Mucosa of descending colon (tissue), 3 donors: Measurements from ENCODE around the gene NCKAP1. TPM values are rescaled to one million over a fixed set of nuclear protein-coding genes. Genes with fewer than 3 reads are reported as not detected.
"Not testable (repeated sequence)": the region's sequence is repeated elsewhere in the genome, so short reads cannot be mapped to it uniquely, and the experiment has no call there.

ENCODE experiments used
- ATAC-seq: fragments of 200-7000 bp; cut with Tn5 transposase; one replicate; pipeline ENCODE4 v1.9.1; 2020; ENCODE audit warnings: mild to moderate bottlenecking, moderate library complexity
- DNase-seq, 3 donors: peaks; one replicate each; pipeline ENCODE4 v3.0.0-alpha.2; 2020
- H3K36me3 ChIP-seq: fragments of 200-600 bp; one replicate; pipeline ENCODE4 v1.8.0; 2021; ENCODE audit warnings: low read depth, mild to moderate bottlenecking
- H3K4me1 ChIP-seq: fragments of 200-600 bp; one replicate; pipeline ENCODE4 v1.8.0; 2021; ENCODE audit warnings: low read depth, mild to moderate bottlenecking
- H3K4me3 ChIP-seq: fragments of 200-600 bp; one replicate; pipeline ENCODE4 v1.8.0; 2021; ENCODE audit warnings: mild to moderate bottlenecking
- H3K9me3 ChIP-seq: fragments of 200-600 bp; one replicate; pipeline ENCODE4 v1.8.0; 2021; ENCODE audit warnings: mild to moderate bottlenecking
- intact Hi-C, 2 donors: fragments of 100-400 bp; cut with DNase I in 1 of 2; cut with micrococcal nuclease in 1 of 2; formaldehyde crosslinking; loops; one replicate each; pipeline versions ENCODE4 v1.11.0 to v1.11.1; 2022; cut with DNase I, micrococcal nuclease
- total RNA-seq, 3 donors: library from RNA; stranded (reverse); fragmentation: NEBNext Ultra II Directional in 2 of 3; extraction: Animal tissue kit (Norgen Biotek cat#: 25700) in 2 of 3; gene quantifications; one replicate each; pipeline versions ENCODE4 v1.2.1 to v1.2.4, GENCODE V29; 2021 to 2023
- TF ChIP-seq, protein P1 (sequence below): fragments of 200-600 bp; IDR thresholded peaks from one replicate; pipeline ENCODE4 v1.8.0; 2022; ENCODE audit warnings: antibody characterized with exemption, mild to moderate bottlenecking
- donor health status: DM: no; HTN: no; CAD: no; lungs with moderate emphysema.
- donor health status: DM: no; HTN: no; CAD: no.
- donor health status: DM: no; HTN: yes; CAD: no.

Gene NCKAP1
- total RNA-seq, 3 donors from 2014 or later, result 81.5 to 194 (median 87.2) TPM

GRCh38 chr2:182972548-182972942 lies 65.7 kb downstream of the NCKAP1 start:
- Histone ChIP-seq H3K36me3 (peaks cover 4% of the 10 kb centered on the region), H3K4me1 (peaks cover 5% of the 10 kb centered on the region), H3K4me3 (no peak overlapping the region), H3K9me3 (peaks cover 3% of the 10 kb centered on the region)
- ATAC-seq (no peak), DNase-seq (no peak)
- TF ChIP-seq, protein P1, sequence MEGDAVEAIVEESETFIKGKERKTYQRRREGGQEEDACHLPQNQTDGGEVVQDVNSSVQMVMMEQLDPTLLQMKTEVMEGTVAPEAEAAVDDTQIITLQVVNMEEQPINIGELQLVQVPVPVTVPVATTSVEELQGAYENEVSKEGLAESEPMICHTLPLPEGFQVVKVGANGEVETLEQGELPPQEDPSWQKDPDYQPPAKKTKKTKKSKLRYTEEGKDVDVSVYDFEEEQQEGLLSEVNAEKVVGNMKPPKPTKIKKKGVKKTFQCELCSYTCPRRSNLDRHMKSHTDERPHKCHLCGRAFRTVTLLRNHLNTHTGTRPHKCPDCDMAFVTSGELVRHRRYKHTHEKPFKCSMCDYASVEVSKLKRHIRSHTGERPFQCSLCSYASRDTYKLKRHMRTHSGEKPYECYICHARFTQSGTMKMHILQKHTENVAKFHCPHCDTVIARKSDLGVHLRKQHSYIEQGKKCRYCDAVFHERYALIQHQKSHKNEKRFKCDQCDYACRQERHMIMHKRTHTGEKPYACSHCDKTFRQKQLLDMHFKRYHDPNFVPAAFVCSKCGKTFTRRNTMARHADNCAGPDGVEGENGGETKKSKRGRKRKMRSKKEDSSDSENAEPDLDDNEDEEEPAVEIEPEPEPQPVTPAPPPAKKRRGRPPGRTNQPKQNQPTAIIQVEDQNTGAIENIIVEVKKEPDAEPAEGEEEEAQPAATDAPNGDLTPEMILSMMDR, result no peak
- intact Hi-C loops, result loop anchor here in 1 of 2 donors (10.0 kb wide), 1 partner anchor 208 kb away; no protein-coding TSS in a partner anchor

- TF ChIP-seq, protein P1, result no peak
- ATAC-seq, result no peak
- intact Hi-C loops, result loop anchor here in 1 of 2 donors (10.0 kb wide), 1 partner anchor 207 kb away; no protein-coding TSS in a partner anchor
- Histone ChIP-seq H3K4me3 (no peak overlapping the region), H3K36me3 (peaks cover 4% of the 10 kb centered on the region), H3K4me1 (peaks cover 5% of the 10 kb centered on the region), H3K9me3 (peaks cover 3% of the 10 kb centered on the region)
- no peak for DNase-seq
Observed at GRCh38 chr2:182971820-182972547, 66.3 kb downstream of the NCKAP1 start.

DNA sequence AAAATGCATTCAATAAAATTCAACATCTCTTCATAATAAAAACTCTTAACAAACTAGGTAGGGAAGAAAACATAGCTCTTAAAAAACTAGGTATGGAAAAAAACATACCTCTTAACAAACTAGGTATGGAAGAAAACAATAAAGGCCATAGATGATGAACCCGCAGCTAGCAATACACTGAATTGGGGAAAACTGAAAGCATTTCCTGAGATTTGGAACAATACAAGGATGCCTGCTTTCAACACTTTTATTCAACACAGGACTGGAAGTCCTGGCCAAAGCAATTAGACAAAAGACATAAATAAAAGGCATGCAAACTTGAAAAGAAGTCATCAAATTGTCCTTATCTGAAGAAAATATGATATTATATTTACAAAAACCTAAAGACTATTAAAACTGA lies 67.8 kb downstream of the NCKAP1 start:
- H3K9me3 ChIP-seq, result peaks cover 3% of the 10 kb centered on the region
- ATAC-seq, result no peak
- intact Hi-C loops, result loop anchor here in 1 of 2 donors (10.0 kb wide), 1 partner anchor 206 kb away; no protein-coding TSS in a partner anchor
- no peak for DNase-seq
- TF ChIP-seq, protein P1, result no peak
- peaks cover 4% of the 10 kb centered on the region for H3K36me3 ChIP-seq
- H3K4me3 ChIP-seq, result no peak overlapping the region
- H3K4me1 ChIP-seq, result peaks cover 5% of the 10 kb centered on the region

- Histone ChIP-seq H3K4me1 (peaks cover 2% of the 10 kb centered on the region), H3K9me3 (peaks cover 3% of the 10 kb centered on the region), H3K36me3 (no peaks in the 10 kb centered on the region), H3K4me3 (no peak overlapping the region)
- DNase-seq, result no peak
- intact Hi-C loops, result no loop called here
- no peak for ATAC-seq
- TF ChIP-seq, protein P1, result no peak
Observed at GRCh38 chr2:182968493-182968892, 69.8 kb downstream of the NCKAP1 start.

- DNase-seq, H3K4me3 ChIP-seq, H3K4me1 ChIP-seq, ATAC-seq, H3K36me3 ChIP-seq, H3K9me3 ChIP-seq, intact Hi-C loops: not testable (repeated sequence)
Observed at GRCh38 chr2:182966356-182966755, 71.9 kb downstream of the NCKAP1 start.

DNA sequence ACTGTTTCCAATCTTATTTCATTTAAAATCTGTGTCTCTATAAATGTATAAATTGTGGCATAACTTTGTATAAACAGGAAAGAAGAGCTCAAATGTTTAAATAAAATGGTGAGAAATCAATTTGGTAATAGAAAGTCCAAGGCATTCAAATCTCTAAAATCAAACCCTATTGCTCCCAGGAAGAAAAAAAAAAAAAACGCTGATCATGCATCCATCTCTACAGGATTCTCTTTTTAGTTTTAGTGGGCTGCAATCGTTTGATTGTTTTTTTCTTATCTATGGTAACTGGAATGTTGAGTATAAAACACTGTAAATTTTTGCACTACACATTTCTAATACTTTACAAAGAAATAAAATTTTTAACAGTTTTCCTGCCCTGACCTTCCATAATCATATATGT lies 75.6 kb downstream of the NCKAP1 start:
- no peaks in the 10 kb centered on the region for H3K9me3 ChIP-seq
- TF ChIP-seq, protein P1, result no peak
- H3K4me1 ChIP-seq, result no peaks in the 10 kb centered on the region
- peaks cover 3% of the 10 kb centered on the region for H3K36me3 ChIP-seq
- no peak for DNase-seq
- no peak for ATAC-seq
- H3K4me3 ChIP-seq, result no peak overlapping the region
- intact Hi-C loops, result no loop called here

- H3K36me3 ChIP-seq, H3K4me3 ChIP-seq, intact Hi-C loops, H3K4me1 ChIP-seq, DNase-seq, H3K9me3 ChIP-seq, ATAC-seq: not testable (repeated sequence)
Observed at GRCh38 chr2:182960869-182961268, 77.4 kb downstream of the NCKAP1 start.
